Right cardiac atrium (tissue), 5 donors: ENCODE measurements around the gene RPL22. TPM values are rescaled to one million over a fixed set of nuclear protein-coding genes. Genes with fewer than 3 reads are reported as not detected.

Source experiments
- ATAC-seq, 2 donors: fragments of 200-7000 bp; cut with Tn5 transposase; one replicate each; pipeline versions ENCODE4 v1.8.0 to v1.9.1; 2020; ENCODE audit warnings: moderate library complexity in 2 of 2, mild to moderate bottlenecking in 1 of 2
- DNase-seq, 3 donors: peaks; one replicate each; pipeline ENCODE4 v3.0.0-alpha.2; 2020
- H3K27ac ChIP-seq: one replicate; pipeline ENCODE4 v1.5.1; 2013; ENCODE audit warnings: mild to moderate bottlenecking, low read length, control low read depth, moderate library complexity
- H3K27me3 ChIP-seq: one replicate; pipeline ENCODE4 v1.6.1; 2013; ENCODE audit not compliant: control insufficient read depth, insufficient read depth
- H3K4me1 ChIP-seq: one replicate; pipeline ENCODE4 v1.6.1; 2013; ENCODE audit warnings: low read length; ENCODE audit not compliant: control insufficient read depth, insufficient read depth
- H3K4me3 ChIP-seq: one replicate; pipeline ENCODE4 v1.5.1; 2013; ENCODE audit warnings: low read length, control low read depth
- H3K9me3 ChIP-seq: one replicate; pipeline ENCODE4 v1.6.1; 2013; ENCODE audit warnings: low read length; ENCODE audit not compliant: control insufficient read depth
- WGBS: extraction: QIAGEN DNeasy Blood & Tissue Kit; methylation state at CpG from one replicate; pipeline ENCODE4 v1.1.7; 2013; 5-methylcytosine and 5-hydroxymethylcytosine counted together
- intact Hi-C, 4 donors: fragments of 100-400 bp; cut with DNase I; formaldehyde crosslinking; loops; one replicate each; pipeline versions ENCODE4 v1.11.0 to v1.14.0; 2022 to 2023
- polyA plus RNA-seq: library from polyadenylated mRNA; stranded (reverse); fragments of 200-250 nt; gene quantifications from one replicate; pipeline ENCODE4 v1.2.3, GENCODE V29; 2013
- total RNA-seq, 4 donors: library from RNA; stranded (reverse); fragmentation: NEBNext Ultra II Directional; extraction: Animal tissue kit (Norgen Biotek cat#: 25700); gene quantifications; one replicate each; pipeline ENCODE4 v1.2.1, GENCODE V29; 2021
- donor health status: healthy with polysubstance abuse.
- donor health status: DM: no; HTN: yes; CAD: no.
- donor health status: DM: no; HTN: no; CAD: no.
- donor health status: DM: no; HTN: yes; CAD: no; lungs with severe emphysema.
- donor health status: DM: yes; HTN: yes; CAD: no.

Gene RPL22
- total and polyA plus RNA-seq, 5 donors: 247 to 309 (median 271) TPM

- intact Hi-C loops: loop anchor here in 2 of 4 donors (5.0 to 10.0 kb wide), 2 partner anchors 46 to 198 kb away; partner anchors contain the start of genes KCNAB2 (in 1 of the 2) and RPL22 (in 1 of the 2)
- Histone ChIP-seq H3K27ac (no peak overlapping the region), H3K27me3 (no peaks in the 10 kb centered on the region), H3K9me3 (no peaks in the 10 kb centered on the region), H3K4me1 (no peaks in the 10 kb centered on the region), H3K4me3 (no peak overlapping the region)
- ATAC-seq (no peak), DNase-seq (peak in 1 of 3 donors; percentile 39)
- 27% methylated on average over 20 of the region's 20 CpGs for WGBS
Measured at GRCh38 chr1:6243053-6243834, 43.8 kb upstream of the RPL22 start.

- Histone ChIP-seq H3K4me3 (peak overlapping the region; percentile 12), H3K27me3 (no peaks in the 10 kb centered on the region), H3K4me1 (no peaks in the 10 kb centered on the region), H3K27ac (no peak overlapping the region), H3K9me3 (no peaks in the 10 kb centered on the region)
- intact Hi-C loops: loop anchor here in 2 of 4 donors (5.0 to 10.0 kb wide), 2 partner anchors 45 to 197 kb away; partner anchors contain the start of genes KCNAB2 (in 1 of the 2) and RPL22 (in 1 of the 2)
- no peak for ATAC-seq
- peak in 2 of 3 donors; percentile 70 to 74 for DNase-seq
- under 1% methylated on average over 98 of the region's 99 CpGs for WGBS
Measured at GRCh38 chr1:6241887-6242740, 42.7 kb upstream of the RPL22 start.

GRCh38 chr1:6241107-6241886 is 41.9 kb upstream of the RPL22 start:
- no peak for ATAC-seq

GRCh38 chr1:6239950-6240768 is 40.8 kb upstream of the RPL22 start:
- Histone ChIP-seq H3K9me3 (no peaks in the 10 kb centered on the region), H3K4me1 (peaks cover 1% of the 10 kb centered on the region), H3K27me3 (no peaks in the 10 kb centered on the region), H3K27ac (no peak overlapping the region), H3K4me3 (no peak overlapping the region)
- WGBS: 77% methylated on average over 17 of the region's 17 CpGs
- DNase-seq (peak in 1 of 3 donors; percentile 27), ATAC-seq (no peak)
- intact Hi-C loops: loop anchor here in 2 of 4 donors (5.0 to 10.0 kb wide), 2 partner anchors 43 to 195 kb away; partner anchors contain the start of genes KCNAB2 (in 1 of the 2) and RPL22 (in 1 of the 2)

More at GRCh38 chr1:6241107-6241886, 41.9 kb upstream of the RPL22 start:
- no peak for DNase-seq
- Histone ChIP-seq H3K4me3 (no peak overlapping the region), H3K27ac (no peak overlapping the region), H3K9me3 (no peaks in the 10 kb centered on the region), H3K4me1 (no peaks in the 10 kb centered on the region), H3K27me3 (no peaks in the 10 kb centered on the region)
- intact Hi-C loops: loop anchor here in 2 of 4 donors (5.0 to 10.0 kb wide), 2 partner anchors 44 to 196 kb away; partner anchors contain the start of genes KCNAB2 (in 1 of the 2) and RPL22 (in 1 of the 2)
- 32% methylated on average over 33 of the region's 33 CpGs for WGBS

GRCh38 chr1:6239213-6239752 is 39.9 kb upstream of the RPL22 start:
- Histone ChIP-seq H3K4me1 (peaks cover 5% of the 10 kb centered on the region), H3K9me3 (no peaks in the 10 kb centered on the region), H3K4me3 (no peak overlapping the region), H3K27me3 (no peaks in the 10 kb centered on the region), H3K27ac (no peak overlapping the region)
- ATAC-seq: no peak
- intact Hi-C loops: no loop called here
- DNase-seq: peak in 1 of 3 donors; percentile 1
- WGBS: 36% methylated on average over 7 of the region's 7 CpGs

- Histone ChIP-seq H3K27me3 (no peaks in the 10 kb centered on the region), H3K27ac (no peak overlapping the region), H3K9me3 (no peaks in the 10 kb centered on the region), H3K4me3 (no peak overlapping the region), H3K4me1 (peaks cover 5% of the 10 kb centered on the region)
- DNase-seq (peak in 1 of 3 donors; percentile 15), ATAC-seq (no peak)
- intact Hi-C loops: no loop called here
- 98% methylated on average over 4 of the region's 4 CpGs for WGBS
Measured at GRCh38 chr1:6237093-6237492, 37.7 kb upstream of the RPL22 start.

- intact Hi-C loops: no loop called here
- WGBS: under 1% methylated on average over 30 of the region's 30 CpGs
- H3K4me3 ChIP-seq: peak overlapping the region; percentile 99
- peak in 1 of 3 donors; percentile 66 for DNase-seq
- no peak overlapping the region for H3K27ac ChIP-seq
- ATAC-seq: peak in 1 of 2 donors; percentile 2
- H3K4me1 ChIP-seq: peaks cover 7% of the 10 kb centered on the region
- no peaks in the 10 kb centered on the region for H3K27me3 ChIP-seq
- no peaks in the 10 kb centered on the region for H3K9me3 ChIP-seq
Measured at GRCh38 chr1:6235296-6235677, 35.9 kb upstream of the RPL22 start.

GRCh38 chr1:6234502-6235295 is 35.3 kb upstream of the RPL22 start:
- ATAC-seq: no peak
- WGBS: 35% methylated on average over 20 of the region's 20 CpGs
- peak in 1 of 3 donors; percentile 19 for DNase-seq

GRCh38 chr1:6233376-6233775 is 34.0 kb upstream of the RPL22 start:
- intact Hi-C loops: no loop called here
- Histone ChIP-seq H3K9me3 (no peaks in the 10 kb centered on the region), H3K4me3 (no peak overlapping the region), H3K27me3 (no peaks in the 10 kb centered on the region), H3K27ac (peak overlapping the region; percentile 69), H3K4me1 (peaks cover 7% of the 10 kb centered on the region)
- peak in 1 of 3 donors; percentile 3 for DNase-seq
- WGBS: 41% methylated on average over 1 of the region's 1 CpG
- no peak for ATAC-seq

More at GRCh38 chr1:6234502-6235295, 35.3 kb upstream of the RPL22 start:
- Histone ChIP-seq H3K4me1 (peaks cover 7% of the 10 kb centered on the region), H3K9me3 (no peaks in the 10 kb centered on the region), H3K4me3 (peak overlapping the region; percentile 99), H3K27me3 (no peaks in the 10 kb centered on the region), H3K27ac (peak overlapping the region; percentile 2)
- intact Hi-C loops: no loop called here
